Natural killer cell (primary cell): ENCODE data around the gene PTBP2. TPM values are rescaled to one million over a fixed set of nuclear protein-coding genes. Genes with fewer than 3 reads are reported as not detected.

Source experiments
- ATAC-seq, 3 donors: fragments of 150-1000 bp in 2 of 3; fragments of 200-7000 bp in 1 of 3; cut with Tn5 transposase; 1 replicate in 1 of 3; 2 replicates in 2 of 3; pipeline ENCODE4 v1.10.0; 2021; ENCODE audit warnings: mild to moderate bottlenecking in 2 of 3, moderate library complexity in 2 of 3
- DNase-seq, 2 donors: peaks; one replicate each; pipeline versions ENCODE4 v3.0.0 to v3.0.0-alpha.2; 2013 to 2021; ENCODE audit warnings: mixed read lengths in 1 of 2
- H3K27ac ChIP-seq: one replicate; pipeline ENCODE4 v1.5.1; 2013; ENCODE audit warnings: mild to moderate bottlenecking, low read length
- H3K27me3 ChIP-seq: one replicate; pipeline ENCODE4 v1.6.1; 2013; ENCODE audit warnings: low read length; ENCODE audit not compliant: control insufficient read depth, insufficient read depth
- H3K36me3 ChIP-seq: one replicate; pipeline ENCODE4 v1.6.1; 2013; ENCODE audit warnings: low read length; ENCODE audit not compliant: control insufficient read depth, insufficient read depth
- H3K4me1 ChIP-seq: one replicate; pipeline ENCODE4 v1.6.1; 2013; ENCODE audit warnings: low read length; ENCODE audit not compliant: control insufficient read depth, insufficient read depth
- H3K4me3 ChIP-seq: one replicate; pipeline ENCODE4 v1.5.1; 2013; ENCODE audit warnings: low read length
- H3K9me3 ChIP-seq: one replicate; pipeline ENCODE4 v1.6.1; 2013; ENCODE audit warnings: low read length; ENCODE audit not compliant: control insufficient read depth, insufficient read depth
- H3K27ac Mint-ChIP-seq, 2 donors: one replicate each; pipeline ENCODE4 v1.8.0; 2022; ENCODE audit warnings: mild to moderate bottlenecking in 2 of 2, mixed read lengths in 2 of 2, moderate library complexity in 1 of 2
- H3K27me3 Mint-ChIP-seq, 2 donors: one replicate each; pipeline ENCODE4 v1.8.0; 2022; ENCODE audit warnings: low read depth in 2 of 2, mixed read lengths in 2 of 2
- H3K36me3 Mint-ChIP-seq: one replicate; pipeline ENCODE4 v1.8.0; 2022; ENCODE audit warnings: mixed read lengths
- H3K4me1 Mint-ChIP-seq, 2 donors: one replicate each; pipeline ENCODE4 v1.8.0; 2022; ENCODE audit warnings: mixed read lengths in 2 of 2
- H3K4me3 Mint-ChIP-seq: one replicate; pipeline ENCODE4 v1.8.0; 2022; ENCODE audit warnings: mild to moderate bottlenecking, moderate library complexity, mixed read lengths
- H3K9me3 Mint-ChIP-seq, 2 donors: one replicate each; pipeline ENCODE4 v1.8.0; 2022; ENCODE audit warnings: mixed read lengths in 2 of 2
- WGBS: methylation state at CpG from one replicate; pipeline ENCODE4 v1.1.7; 2013; ENCODE audit warnings: missing lambda C conversion rate; ENCODE audit not compliant: insufficient coverage; 5-methylcytosine and 5-hydroxymethylcytosine counted together
- intact Hi-C: fragments of 100-400 bp; cut with micrococcal nuclease; formaldehyde crosslinking; loops from one replicate; pipeline ENCODE4 v1.14.2; 2022
- total RNA-seq, 4 donors: library from RNA; stranded (reverse); fragments of 120-200 nt in 1 of 4; gene quantifications; one replicate each; pipeline versions ENCODE4 v1.2.3 to v1.2.4, GENCODE V29; 2013 to 2022
- TF ChIP-seq, protein P1 (sequence below): fragments of 200-600 bp; IDR thresholded peaks from one replicate; pipeline ENCODE4 v1.8.0; 2022; ENCODE audit warnings: antibody characterized with exemption

Gene PTBP2
- total RNA-seq, 3 donors from 2014 or later (not counting 1 experiment from before 2014, with no cell fraction given) = 29.1 to 33.2 (median 33.1) TPM

DNA sequence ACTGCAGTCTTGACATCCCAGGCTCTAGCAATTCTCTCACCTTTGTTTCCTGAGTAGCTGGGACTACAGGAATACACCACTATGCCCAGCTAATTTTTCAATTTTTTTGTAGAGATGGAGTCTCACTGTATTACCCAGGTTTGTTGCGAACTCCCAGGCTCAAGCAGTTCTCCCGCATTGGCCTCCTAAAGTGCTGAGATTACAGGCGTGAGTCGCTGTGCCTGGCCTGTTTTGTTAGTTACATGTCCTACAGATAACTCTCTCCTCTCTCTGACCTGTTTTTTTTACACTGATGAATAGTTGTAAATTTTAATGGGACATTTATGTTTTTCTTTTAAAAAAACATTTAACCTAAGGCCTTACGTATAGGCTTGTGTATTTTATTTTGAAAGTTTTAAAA lies 19.8 kb downstream of the PTBP2 start:
- Mint-ChIP-seq H3K27me3 (no peaks in the 10 kb centered on the region), H3K4me1 (peaks cover 22 to 32% of the 10 kb centered on the region in 2 donors), H3K4me3 (no peak overlapping the region), H3K9me3 (no peaks in the 10 kb centered on the region), H3K36me3 (no peaks in the 10 kb centered on the region), H3K27ac (peak overlapping the region in 1 of 2 donors; percentile 10)
- DNase-seq (no peak), ATAC-seq (no peak)
- intact Hi-C loops = no loop called here
- no peak overlapping the region for H3K4me3 ChIP-seq
- TF ChIP-seq, protein P1, sequence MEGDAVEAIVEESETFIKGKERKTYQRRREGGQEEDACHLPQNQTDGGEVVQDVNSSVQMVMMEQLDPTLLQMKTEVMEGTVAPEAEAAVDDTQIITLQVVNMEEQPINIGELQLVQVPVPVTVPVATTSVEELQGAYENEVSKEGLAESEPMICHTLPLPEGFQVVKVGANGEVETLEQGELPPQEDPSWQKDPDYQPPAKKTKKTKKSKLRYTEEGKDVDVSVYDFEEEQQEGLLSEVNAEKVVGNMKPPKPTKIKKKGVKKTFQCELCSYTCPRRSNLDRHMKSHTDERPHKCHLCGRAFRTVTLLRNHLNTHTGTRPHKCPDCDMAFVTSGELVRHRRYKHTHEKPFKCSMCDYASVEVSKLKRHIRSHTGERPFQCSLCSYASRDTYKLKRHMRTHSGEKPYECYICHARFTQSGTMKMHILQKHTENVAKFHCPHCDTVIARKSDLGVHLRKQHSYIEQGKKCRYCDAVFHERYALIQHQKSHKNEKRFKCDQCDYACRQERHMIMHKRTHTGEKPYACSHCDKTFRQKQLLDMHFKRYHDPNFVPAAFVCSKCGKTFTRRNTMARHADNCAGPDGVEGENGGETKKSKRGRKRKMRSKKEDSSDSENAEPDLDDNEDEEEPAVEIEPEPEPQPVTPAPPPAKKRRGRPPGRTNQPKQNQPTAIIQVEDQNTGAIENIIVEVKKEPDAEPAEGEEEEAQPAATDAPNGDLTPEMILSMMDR = no peak
- WGBS = 87% methylated on average over 4 of the region's 5 CpGs
- no peaks in the 10 kb centered on the region for H3K27me3 ChIP-seq
- H3K27ac ChIP-seq = no peak overlapping the region
- no peaks in the 10 kb centered on the region for H3K4me1 ChIP-seq
- no peaks in the 10 kb centered on the region for H3K36me3 ChIP-seq
- no peaks in the 10 kb centered on the region for H3K9me3 ChIP-seq

DNA sequence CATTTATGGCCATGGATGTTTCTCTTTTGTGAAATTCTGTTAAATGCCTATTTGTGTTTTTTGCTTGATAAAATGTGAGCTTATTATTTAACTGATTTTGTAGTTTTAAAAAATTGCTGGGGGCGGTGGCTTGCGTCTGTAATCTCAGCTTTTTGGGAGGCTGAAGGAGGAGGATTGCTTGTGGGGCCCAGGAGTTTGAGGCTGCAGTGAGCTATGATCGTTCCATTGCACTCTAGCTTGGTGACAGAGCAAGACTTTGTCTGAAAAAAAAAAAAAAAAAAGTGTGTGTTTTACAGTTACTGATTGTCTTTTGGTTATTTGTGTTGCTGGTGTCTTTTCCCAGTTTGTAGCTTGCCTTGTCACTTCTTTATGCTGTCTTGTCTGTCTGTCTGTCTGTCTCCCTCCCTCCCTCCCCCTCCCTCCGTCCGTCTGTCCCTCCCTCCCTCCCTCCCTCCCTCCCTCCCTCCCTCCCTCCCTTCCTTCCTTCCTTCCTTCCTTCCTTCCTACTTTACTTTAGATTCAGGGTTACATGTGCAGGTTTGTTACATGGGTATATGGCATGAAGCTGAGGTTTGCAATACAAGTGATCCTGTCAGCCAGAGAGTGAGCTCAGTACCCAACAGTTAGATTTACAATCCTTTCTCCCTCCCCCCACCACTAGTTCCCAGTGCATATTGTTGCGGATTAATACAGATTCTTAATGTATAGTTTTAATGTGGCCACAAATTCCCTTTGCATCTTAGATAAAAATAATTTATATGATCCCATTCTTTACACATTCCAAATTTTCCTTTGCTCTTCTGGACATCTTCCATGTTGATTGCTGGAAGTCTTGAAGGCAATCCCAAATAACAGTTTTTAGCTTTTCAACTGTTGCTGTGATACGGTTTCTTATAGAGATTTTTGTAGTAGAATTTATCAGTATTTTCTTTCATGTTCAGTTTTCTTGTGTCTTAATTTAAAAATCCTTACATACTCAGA lies 25.1 kb downstream of the PTBP2 start:
- H3K36me3 ChIP-seq = peaks cover 4% of the 10 kb centered on the region
- TF ChIP-seq, protein P1 = no peak
- no peaks in the 10 kb centered on the region for H3K36me3 Mint-ChIP-seq
- H3K27me3 Mint-ChIP-seq = no peaks in the 10 kb centered on the region
- no peak overlapping the region for H3K4me3 ChIP-seq
- H3K4me3 Mint-ChIP-seq = no peak overlapping the region
- no peak for DNase-seq
- H3K9me3 Mint-ChIP-seq = no peaks in the 10 kb centered on the region
- H3K27me3 ChIP-seq = no peaks in the 10 kb centered on the region
- 95% methylated on average over 3 of the region's 7 CpGs for WGBS
- no peak overlapping the region for H3K27ac Mint-ChIP-seq
- no peak for ATAC-seq
- peaks cover 39 to 48% of the 10 kb centered on the region in 2 donors for H3K4me1 Mint-ChIP-seq
- intact Hi-C loops = no loop called here
- H3K27ac ChIP-seq = no peak overlapping the region
- peaks cover 2% of the 10 kb centered on the region for H3K4me1 ChIP-seq
- H3K9me3 ChIP-seq = no peaks in the 10 kb centered on the region

DNA sequence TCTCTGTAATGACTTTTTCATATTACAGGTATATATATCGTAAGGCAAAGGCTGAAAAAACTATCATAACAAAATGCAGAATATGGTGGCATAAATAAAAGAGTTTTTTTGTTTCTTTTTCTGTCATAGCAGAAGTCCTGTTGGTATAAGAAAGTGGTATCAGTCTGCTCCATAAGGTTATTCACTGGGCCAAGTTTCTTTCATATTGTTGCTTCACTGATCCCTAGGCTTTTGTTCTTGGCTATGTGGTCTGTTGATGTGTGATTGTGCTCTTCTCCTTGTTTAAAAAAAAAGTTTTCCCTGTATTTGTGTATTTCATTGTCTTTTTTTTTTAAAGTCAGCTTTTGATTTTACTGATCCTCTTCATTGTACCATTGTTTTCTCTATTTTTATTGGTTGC lies 26.0 kb downstream of the PTBP2 start:
- WGBS = no CpG with 5 or more reads among the region's 1 CpG
- H3K9me3 ChIP-seq = no peaks in the 10 kb centered on the region
- H3K4me1 ChIP-seq = peaks cover 2% of the 10 kb centered on the region
- H3K4me1 Mint-ChIP-seq = peaks cover 36 to 47% of the 10 kb centered on the region in 2 donors
- H3K27ac ChIP-seq = no peak overlapping the region
- TF ChIP-seq, protein P1 = no peak
- no peaks in the 10 kb centered on the region for H3K9me3 Mint-ChIP-seq
- H3K27me3 Mint-ChIP-seq = no peaks in the 10 kb centered on the region
- H3K36me3 ChIP-seq = peaks cover 10% of the 10 kb centered on the region
- no peaks in the 10 kb centered on the region for H3K27me3 ChIP-seq
- peak overlapping the region; percentile 23 to 39 for H3K27ac Mint-ChIP-seq
- H3K36me3 Mint-ChIP-seq = peaks cover 3% of the 10 kb centered on the region
- DNase-seq (no peak), ATAC-seq (no peak)
- no peak overlapping the region for H3K4me3 ChIP-seq
- H3K4me3 Mint-ChIP-seq = no peak overlapping the region
- intact Hi-C loops = no loop called here
